RPMI7951 (cell line): ENCODE measurements around the gene TEX28. TPM values are rescaled to one million over a fixed set of nuclear protein-coding genes. Genes with fewer than 3 reads are reported as not detected.
"Not testable (repeated sequence)": the region's sequence is repeated elsewhere in the genome, so short reads cannot be mapped to it uniquely, and the experiment has no call there.

Experiments
- DNase-seq: peaks from one replicate; pipeline ENCODE4 v3.0.0-alpha.2; 2012; ENCODE audit warnings: low read depth
- total RNA-seq: library from RNA; depleted of rRNA; stranded (reverse); fragments of >200 nt; shearing (Covaris generic); gene quantifications from 2 replicates; pipeline ENCODE4 v1.2.3, GENCODE V29; 2014; rRNA removed

TEX28 gene
- not detected in 2 replicates for total RNA-seq

GRCh38 chrX:154294791-154295574, at the start of gene TEX28:
Gene TEX28, minus strand, starts transcription at chrX:154295124. Its CDS starts 3,007 bp downstream, at chrX:154292117.
- DNase-seq: no peak

GRCh38 chrX:154343620-154344019, 48.7 kb upstream of the TEX28 start:
- DNase-seq: not testable (repeated sequence)

- DNase-seq: not testable (repeated sequence)
These were observed 48.1 kb upstream of the TEX28 start for GRCh38 chrX:154343063-154343462.

GRCh38 chrX:154341399-154342298, 46.7 kb upstream of the TEX28 start:
- DNase-seq: not testable (repeated sequence)

- no peak for DNase-seq
These were observed 39.6 kb upstream of the TEX28 start for GRCh38 chrX:154334496-154334895.

- no peak for DNase-seq
These were observed 38.9 kb upstream of the TEX28 start for GRCh38 chrX:154333837-154334271.

GRCh38 chrX:154333116-154333515, 38.2 kb upstream of the TEX28 start:
- no peak for DNase-seq

- no peak for DNase-seq
These were observed 37.6 kb upstream of the TEX28 start for GRCh38 chrX:154332561-154332960.

- DNase-seq: no peak
These were observed 34.4 kb upstream of the TEX28 start for GRCh38 chrX:154329294-154329693.

GRCh38 chrX:154328646-154329045, 33.7 kb upstream of the TEX28 start:
- no peak for DNase-seq

GRCh38 chrX:154327038-154327820, 32.3 kb upstream of the TEX28 start:
- no peak for DNase-seq

GRCh38 chrX:154325541-154325940, 30.6 kb upstream of the TEX28 start:
- peak; percentile 52 for DNase-seq

GRCh38 chrX:154323537-154323936, 28.6 kb upstream of the TEX28 start:
- no peak for DNase-seq

GRCh38 chrX:154322890-154323289, 28.0 kb upstream of the TEX28 start:
- DNase-seq: no peak

GRCh38 chrX:154321594-154321993, 26.7 kb upstream of the TEX28 start:
- no peak for DNase-seq

GRCh38 chrX:154321152-154321551, 26.2 kb upstream of the TEX28 start:
- no peak for DNase-seq

GRCh38 chrX:154320406-154320805, 25.5 kb upstream of the TEX28 start:
- no peak for DNase-seq

GRCh38 chrX:154317391-154317995, 22.6 kb upstream of the TEX28 start:
- peak; percentile 12 for DNase-seq

- no peak for DNase-seq
These were observed 20.5 kb upstream of the TEX28 start for GRCh38 chrX:154315416-154315815.

- peak; percentile 10 for DNase-seq
These were observed 18.2 kb upstream of the TEX28 start for GRCh38 chrX:154313147-154313546.

GRCh38 chrX:154312116-154312515, 17.2 kb upstream of the TEX28 start:
- DNase-seq: no peak
